ENCODE data around the gene SPON1.
"Not testable (repeated sequence)": the region's sequence is repeated elsewhere in the genome, so short reads cannot be mapped to it uniquely, and the experiment has no call there.

The SPON1 gene

DNA sequence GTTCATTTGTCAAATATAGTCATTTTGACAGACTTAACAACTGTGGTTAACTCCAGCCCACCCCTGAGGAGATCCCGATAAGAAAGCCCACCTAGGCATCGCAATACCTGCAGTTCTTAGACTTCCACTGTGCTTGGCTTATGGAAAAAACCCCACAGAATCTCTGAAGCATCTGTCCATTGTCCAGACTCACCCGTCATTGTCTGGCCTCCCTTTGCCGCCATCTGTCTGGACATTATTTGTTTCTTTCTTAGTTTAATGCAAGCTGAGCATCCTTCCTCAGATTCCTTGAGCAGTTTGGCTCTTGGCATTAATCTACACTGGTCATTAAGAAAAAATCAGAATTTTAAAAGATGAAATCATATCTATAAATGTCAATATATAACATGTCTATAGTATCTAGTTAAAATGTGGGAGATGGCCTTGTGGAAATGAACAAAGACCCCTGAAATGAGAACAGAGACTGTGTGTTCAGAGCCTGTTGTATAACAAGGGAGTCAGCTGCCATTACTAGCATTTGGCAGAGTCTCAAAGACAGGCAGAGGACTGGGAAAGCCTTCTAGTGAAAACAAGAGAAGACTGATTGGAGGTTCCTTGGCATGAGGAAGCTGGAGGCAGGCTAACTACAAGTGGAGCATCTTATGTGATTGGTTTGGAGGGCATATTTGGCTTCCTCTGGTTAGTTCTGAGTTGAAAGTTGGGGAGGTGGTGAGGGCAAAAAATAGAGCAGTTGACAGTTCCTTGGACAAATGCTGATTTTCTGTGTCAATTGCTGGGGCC lies 80.4 kb downstream of the SPON1 start:
- no peak for DNase-seq

DNA sequence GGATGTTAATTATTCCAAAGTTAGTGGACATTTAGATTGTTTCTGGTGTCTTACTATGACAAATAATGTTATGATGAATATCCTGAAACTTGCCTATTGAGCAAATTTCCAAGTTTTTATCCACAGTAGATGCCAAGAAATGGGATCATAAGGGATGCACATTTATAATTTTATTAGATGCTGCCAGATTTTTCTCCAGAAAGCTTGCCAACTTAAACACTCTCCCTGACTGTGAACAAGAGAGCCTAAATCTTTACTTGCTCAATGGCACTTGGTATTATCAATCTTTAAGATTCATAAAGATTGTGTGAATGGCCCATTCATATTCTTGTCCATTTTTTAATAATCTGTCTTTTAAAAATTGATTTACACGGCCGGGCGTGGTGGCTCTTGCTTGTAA lies 82.4 kb downstream of the SPON1 start:
- DNase-seq: no peak

DNA sequence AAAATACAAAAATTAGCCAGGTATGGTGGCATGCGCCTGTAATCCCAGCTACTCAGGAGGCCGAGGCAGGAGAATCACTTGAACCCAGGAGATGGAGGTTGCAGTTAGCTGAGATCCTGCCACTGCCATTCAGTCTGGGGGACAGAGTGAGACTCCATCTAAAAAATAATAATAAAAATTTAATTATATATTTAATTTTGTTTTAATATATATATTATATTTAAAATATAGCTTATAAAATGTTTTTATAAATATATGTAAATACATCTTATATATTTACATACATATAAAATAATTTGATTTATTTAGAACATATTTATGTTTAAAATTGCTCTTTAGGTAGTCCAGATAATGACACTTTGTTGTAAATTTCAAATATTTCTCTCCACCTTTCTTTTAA lies 82.9 kb downstream of the SPON1 start:
- no peak for DNase-seq

DNA sequence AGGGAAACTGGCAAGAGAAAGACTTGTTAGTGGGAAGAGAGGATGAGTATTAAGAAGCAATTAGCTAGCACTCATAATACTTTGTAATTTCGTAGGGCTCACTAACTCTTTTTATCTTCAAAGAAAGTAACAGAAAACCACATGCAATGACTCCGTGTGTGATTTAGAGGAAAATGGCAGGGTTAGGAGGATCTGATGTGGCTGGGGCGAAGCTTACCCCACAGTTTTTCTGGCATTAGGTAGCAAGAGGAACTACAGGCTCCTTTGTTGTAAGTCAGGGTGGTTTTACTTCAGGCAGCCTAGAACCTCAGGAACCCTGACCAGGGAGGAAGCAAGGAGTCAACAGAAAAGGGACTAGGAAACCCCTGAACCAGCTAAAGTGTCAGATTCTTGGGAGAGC lies 89.7 kb downstream of the SPON1 start:
- DNase-seq: no peak

DNA sequence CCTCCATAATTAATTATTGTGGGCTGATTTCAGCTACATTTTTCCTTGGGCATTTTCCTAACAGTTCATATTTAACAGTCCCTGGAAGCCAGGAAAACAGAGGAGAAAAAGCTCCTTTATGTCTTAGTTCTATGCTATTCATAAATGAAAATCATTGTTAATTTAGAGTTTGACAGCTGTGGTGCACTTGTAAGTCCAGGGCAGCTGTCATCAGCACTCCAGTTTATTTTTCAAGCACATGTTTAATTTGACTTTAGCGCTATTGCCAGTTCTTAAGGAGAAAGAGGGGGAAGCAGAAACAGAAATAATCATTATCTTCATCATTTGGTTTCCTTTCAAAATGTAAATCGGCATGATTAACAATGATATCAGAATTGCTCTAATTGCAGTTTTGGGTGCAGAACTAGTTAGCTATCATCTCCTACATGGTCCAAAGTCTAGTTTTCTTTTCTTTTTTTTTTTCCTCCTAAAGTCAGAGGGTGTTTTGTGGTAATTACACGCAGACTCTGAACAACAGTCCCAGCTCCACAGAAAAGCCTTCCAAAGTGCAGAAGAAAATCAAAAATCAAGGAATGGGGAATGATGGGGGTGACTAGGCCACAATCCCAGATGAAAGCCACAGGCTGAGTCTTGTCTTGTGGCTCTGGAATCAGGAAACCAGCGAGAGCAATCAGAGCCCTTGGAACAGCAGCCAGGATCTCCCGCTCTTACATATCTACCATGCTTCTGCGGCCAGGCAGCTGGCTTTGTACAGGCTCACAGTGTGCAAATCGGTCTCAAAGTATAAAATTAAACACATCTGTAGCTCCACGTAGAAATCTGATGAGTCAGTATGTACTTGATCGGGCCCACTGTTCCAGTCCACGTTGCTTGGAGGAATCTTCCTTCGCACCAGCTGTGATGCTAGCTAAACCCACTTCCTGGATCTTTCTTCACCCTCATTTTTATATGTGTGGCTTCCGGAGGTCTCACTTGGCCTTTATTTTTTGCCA lies 91.9 kb downstream of the SPON1 start:
- DNase-seq: no peak

DNA sequence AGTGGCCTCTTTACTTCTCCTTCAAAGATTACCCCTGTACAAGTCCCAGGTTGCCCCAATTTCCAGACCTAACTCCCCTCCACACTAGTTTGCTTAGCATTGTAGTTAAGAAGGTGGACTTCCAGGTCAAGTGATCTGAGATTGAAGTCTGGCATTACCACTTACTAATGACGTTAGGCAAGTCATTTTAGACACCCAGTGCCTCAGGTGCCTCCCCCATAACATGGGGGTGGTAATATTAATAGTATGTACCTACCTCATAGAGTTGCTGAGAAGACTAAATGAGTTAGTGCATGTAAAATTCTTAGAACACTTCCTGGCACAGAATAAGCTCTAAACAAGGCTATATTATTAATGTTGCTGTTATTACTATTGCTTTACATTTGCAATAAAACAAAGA lies 93.4 kb downstream of the SPON1 start:
- no peak for DNase-seq

DNA sequence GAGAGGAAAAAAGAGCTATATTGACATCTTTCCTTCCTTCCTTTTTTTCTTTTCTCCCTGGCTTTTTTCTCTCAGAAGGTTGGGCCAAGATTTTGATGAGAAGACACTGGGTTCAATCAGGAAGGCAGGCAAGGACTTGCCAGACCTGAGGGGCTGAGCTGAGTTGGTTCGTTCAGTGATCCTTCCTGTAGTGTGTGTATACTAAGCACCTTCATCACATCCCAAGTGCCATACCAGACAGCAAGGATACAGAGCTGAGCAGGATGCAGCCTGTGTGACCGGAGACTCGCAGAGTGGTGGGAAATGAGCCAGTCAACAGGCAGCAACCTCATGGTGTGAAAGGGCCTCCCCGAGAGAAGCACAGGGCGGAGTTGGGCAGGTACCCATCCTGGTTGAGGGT lies 95.5 kb downstream of the SPON1 start:
- no peak for DNase-seq

DNA sequence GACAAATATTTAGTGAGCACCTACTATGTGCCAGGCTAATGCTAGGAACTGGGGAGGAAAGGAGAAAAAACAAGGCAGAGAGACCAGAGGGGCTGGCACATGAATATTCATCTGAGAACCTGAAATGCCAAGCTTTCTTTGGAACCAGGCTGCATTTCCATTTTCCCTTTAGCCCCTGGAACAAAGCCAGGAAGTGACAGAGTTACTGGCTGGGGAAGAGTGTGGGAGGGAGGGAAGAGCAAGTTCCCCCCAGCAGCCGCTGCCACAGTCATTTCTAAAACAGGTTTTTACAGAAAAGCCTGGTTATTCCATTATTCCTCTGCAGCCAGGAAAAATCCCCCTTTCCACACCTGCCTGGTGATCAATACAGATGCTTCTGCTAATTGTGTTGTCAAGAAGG lies 97.0 kb downstream of the SPON1 start:
- DNase-seq: no peak

DNA sequence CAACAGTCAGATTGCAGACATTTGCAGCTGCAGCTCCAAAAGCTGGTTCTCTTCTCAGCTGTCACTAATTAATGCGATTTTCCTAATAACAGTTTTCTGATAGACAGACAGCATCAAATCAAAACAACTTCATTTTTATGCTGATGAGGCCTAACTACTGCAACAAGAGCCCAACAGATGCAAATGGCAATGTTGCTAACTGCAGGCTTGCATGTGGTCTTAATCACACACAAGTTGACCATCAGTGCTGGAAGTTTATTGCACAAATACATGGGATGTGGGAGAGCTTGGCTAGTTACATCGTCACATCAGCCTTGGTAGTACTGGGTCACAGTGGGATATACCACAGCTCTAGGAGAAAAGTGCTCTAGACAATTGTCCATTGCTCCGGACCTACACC lies 99.2 kb downstream of the SPON1 start:
- no peak for DNase-seq

DNA sequence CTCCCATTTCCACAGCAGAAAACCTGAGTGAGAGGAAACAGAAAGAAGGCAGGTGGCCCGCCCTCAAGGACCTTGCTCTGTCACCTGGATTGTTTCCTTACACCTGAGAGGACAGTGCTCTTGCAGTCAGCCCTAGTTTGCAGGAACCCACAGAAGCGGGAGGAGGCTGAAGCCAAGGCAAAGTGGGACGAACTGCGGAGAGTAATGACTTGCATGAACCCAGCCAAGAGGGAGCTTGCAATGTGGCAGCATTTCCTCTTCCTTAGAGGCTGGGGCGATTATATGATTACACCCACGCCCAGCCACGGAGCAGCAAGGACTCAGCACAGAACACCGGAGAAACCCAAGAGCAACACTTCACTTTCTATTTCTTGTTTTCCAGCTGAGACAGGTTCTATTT lies 102.6 kb downstream of the SPON1 start:
- no peak for DNase-seq

DNA sequence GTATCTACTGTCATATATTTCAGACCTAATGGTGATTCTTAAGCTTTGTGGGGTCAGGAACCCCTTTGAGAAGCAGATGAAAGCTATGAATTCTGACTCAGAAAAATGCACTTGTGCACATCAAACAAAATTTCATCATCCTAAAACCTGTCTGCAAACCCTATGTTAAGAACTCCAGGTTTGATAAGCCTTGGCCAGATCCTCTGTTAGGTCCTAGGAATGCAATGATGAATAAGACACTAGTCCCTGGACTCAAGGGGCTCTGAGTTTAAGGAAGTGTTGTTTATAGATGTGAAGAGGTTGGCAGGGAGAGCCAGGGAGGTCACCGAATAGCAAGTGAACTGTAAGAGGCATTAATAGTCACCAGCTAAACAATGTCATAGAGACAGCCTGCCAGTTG lies 103.2 kb downstream of the SPON1 start:
- no peak for DNase-seq

DNA sequence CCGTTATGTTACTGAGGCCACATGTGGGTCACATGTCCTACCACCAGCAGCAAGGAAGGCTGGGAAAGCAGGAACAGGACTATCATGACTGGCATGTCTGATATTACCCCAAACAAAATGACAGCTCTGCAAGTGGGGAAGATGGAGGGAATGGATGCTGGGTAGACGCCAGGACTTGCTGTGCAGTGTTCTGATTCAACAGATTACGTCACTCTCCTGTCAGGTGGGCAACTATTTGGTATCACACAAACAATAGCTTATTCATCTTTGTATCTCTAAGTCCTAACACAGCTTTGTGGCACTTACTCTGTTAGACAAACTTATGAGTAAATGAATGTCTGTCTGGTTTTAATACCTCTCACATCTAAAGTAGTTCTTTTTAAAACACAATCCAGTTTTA lies 105.2 kb downstream of the SPON1 start:
- no peak for DNase-seq

DNA sequence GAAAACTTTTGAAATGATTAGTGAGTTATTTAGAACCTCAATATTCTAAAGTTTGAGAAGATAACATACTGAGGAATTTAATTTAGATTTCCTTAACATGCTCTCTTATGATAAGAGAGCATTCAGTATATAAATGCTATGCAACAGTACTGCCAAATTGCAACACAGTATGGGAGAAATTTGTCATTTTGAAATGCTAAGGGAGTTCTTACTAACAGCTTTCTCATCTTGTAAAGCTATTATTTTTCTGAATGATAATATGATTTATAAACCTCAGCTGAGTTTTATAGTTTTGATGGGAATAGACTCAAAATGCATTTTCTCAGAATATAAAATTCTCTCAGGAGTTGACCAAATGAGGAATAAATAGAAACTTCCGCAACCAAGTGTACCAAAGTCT lies 108.4 kb downstream of the SPON1 start:
- no peak for DNase-seq

DNA sequence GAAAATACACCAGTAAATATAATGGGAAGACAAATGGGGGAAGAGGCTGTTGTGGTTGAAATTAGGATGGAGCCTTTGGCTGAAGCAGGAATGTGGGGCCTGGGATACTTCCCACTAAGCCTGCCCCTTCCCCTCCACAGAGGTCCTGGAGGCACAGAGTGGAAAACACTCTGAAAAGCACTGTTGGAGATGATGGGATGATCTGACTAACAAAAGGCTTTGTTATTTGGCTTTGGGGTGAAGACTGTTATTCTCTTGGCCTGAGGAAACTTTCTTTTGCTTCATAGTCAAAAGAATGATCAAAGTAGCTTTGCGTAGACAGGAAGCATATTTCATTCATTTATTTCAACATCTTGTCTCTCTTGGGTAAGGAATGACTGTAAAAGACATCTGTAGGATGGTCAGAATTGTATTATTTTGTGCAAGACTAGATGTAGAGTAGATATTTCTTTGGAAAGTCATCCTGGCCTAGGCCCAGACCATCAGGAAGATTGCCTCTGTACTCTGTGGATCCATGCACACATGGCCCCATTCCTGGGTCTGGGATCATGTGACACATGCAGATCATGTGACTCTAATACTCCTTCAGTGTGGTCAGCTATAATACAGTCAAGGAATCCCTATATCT lies 111.4 kb downstream of the SPON1 start:
- no peak for DNase-seq

DNA sequence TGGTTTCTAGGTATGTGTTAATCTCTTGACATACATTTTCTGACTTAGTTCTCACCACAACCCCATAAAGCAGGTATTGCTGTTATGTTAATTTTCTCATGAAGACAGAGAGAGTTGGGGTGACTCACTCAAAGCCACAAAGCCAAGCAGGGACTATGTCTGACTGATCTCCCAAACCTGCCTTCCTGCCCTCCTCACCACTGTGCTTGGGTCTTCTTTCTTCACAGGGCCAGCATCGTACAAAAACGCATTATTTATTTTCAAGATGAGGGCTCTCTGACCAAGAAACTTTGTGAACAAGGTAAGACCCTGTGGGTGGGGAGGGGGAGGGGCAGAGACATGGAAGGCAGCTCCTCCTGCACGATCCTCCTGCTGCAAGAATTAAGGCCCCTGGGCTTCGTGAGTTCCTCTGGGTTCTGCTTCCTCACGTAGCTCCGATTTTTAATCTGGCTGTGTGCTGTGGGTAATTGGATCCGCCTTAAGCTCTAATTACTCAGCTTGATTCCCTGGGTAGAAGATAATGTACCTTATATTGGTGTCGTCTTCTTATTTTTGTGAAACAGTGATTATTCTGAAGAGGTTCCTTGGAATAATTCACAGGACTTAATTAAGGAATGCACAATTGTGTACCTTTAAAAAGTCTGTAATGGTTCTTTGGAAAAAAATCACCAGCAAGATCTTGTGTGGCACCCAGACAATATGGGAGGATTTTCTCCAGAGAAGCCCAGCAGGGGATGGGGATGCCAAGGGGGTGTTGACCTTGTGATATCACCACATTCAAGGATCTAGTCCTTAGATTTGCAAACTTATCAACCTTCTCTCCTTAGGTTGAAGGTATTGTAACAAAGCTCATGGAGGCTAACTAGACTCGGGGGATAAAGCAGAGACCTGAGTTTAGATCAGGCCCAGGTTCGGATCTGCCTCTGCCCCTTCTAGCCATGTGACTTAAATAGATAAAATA lies 112.9 kb downstream of the SPON1 start:
- DNase-seq: no peak

DNA sequence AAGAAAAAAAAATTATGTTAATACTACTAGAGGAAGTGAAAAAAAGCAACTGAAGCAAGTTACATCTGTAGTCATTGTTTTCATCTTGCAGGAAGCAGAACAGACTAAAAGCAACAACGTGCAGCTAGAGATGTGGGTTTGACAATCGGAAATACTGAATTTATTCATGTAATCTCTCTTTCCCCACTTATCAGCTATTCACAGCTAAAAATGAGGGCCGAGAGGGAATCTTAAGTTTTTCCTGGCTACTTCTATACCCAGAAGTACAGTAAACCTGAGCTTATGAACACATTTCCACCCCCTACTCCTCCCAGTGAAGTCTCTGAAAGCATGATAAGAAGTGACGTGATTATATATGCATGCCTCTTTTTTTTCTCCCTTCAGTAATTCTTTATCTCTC lies 116.5 kb downstream of the SPON1 start:
- DNase-seq: no peak

DNA sequence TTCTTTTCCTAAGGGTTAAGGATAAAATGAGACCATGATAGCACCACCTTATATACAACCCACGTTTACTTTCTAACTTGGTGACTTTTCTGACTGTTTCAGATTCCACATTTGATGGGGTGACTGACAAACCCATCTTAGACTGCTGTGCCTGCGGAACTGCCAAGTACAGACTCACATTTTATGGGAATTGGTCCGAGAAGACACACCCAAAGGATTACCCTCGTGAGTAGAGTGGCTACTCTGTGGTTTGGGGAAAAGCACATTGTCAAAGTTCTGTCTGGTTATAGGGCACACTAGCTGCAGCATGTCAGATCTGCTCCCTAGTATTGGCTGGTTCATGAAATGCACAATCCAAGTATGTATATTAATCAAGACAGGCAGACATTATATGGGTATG lies 117.3 kb downstream of the SPON1 start:
- DNase-seq: no peak

DNA sequence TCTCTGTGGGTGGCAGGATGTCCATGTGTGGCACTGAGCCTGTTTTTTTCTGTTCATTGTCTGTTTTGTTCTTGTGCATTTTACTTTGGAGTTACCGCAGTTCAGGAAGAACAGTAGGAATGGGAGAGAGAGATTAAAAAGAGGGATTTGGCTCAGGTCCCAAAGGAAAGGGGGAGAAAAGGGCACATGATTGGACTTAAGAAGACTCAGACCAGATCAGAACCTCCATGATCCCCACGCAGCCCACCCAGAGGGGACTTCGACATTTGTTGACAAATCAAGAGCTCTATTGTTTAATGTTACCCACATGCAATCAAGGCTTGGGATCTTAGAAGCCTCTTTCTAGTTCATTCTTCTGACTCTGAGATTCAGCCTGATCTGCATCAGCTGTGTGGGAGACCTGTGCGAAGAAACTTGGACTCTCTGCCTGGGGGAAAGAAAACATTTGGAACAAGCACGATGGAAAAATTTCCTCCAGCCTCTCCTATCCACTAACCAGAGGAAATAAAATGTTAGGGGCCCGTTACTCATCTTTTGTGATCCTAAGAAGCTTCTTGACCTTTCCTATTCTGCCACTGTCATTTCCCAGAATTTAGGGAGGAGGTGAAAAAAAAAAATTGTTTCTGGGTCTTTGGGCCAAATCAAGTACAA lies 119.2 kb downstream of the SPON1 start:
- DNase-seq: no peak

DNA sequence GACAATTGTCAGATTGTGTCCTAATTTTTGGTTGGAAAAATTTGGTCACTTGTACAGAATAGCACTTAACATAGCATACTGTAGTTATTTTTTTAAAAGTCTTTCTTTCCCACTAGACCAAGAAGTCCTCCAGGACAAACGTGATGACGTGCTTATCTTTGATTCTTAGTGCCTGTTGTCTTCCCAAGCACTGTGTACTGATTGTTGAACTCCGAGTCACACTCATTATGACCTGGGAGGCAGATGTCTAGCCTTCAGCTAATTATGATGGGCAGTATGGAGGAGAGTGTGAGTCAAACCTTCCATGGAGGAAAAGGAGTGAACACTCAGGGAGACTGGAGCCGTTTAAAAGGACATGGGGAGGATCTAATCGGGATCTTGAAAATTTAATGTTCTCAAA lies 119.8 kb downstream of the SPON1 start:
- no peak for DNase-seq

DNA sequence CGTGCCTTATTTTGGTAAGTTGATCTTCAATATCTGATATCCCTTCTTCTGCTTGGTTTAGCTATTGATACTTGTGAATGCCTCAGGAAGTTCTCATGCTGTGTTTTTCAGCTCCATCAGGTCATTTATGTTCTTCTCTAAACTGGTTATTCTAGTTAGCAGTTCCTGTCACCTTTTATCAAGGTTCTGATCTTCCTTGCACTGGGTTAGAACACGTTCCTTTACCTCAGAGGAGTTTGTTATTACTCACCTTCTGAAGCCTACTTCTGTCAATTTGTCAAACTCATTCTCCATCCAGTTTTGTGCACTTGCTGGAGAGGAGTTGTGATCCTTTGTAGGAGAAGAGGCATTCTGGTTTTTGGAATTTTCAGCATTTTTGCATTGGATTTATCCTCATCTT lies 126.3 kb downstream of the SPON1 start:
- not testable (repeated sequence) for DNase-seq

DNA sequence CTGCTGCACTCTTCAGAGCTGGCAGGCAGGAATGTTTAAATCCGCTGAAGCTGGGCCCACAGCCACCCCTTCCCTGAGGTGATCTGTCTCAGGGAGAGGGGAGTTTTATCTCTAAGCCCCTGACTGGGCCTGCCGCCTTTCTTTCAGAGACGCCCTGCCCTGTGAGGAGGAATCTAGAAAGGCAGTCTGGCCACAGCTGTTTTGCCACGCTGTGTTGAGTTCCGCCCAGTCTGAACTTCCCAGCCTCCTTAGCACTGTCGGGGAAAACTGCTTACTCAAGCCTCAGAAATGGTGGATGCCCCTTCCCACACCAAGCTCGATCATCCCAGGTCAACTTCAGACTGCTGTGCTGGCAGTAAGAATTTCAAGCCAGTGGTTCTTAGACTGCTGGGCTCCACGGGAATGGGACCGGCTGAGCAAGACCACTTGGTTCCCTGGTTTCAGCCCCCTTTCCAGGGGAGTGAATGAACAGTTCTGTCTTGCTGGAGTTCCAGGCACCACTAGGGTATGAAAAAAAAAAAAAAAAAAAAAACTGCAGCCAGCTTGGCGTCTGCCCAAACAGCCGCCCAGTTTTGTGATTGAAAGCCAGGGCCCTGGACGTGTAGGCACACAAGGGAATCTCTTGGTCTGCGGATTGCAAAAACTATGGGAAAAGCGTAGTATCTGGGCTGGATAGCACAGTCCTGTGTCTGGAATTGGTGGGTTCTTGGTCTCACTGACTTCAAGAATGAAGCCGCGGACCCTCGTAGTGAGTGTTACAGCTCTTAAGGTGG lies 127.4 kb downstream of the SPON1 start:
- DNase-seq: no peak
